ENCODE results near the gene GAST. TPM values are rescaled to one million over a fixed set of nuclear protein-coding genes. Genes with fewer than 3 reads are reported as not detected.
A peak's percentile ranks its signal among the peaks of the same experiment; 100 is the strongest.

GAST gene
- total and polyA plus RNA-seq, 10 of the 15 experiments (the other 5 are each of a cell fraction or from before 2014, with no cell fraction given): not detected

- ChIA-PET SMC1A (ENCODE audit: uncharacterized antibody, unreplicated experiment) (interaction anchor here (1.0 to 5.7 kb wide), 4 partner anchors 10 to 23 kb away, joined by 3 to 122 read pairs (median 52); no protein-coding TSS in a partner anchor), POLR2A (interaction anchor here (0.5 to 4.8 kb wide), 12 partner anchors 11 to 1098 kb away, joined by 3 to 177 read pairs (median 3); partner anchors contain the start of genes JUP, KLHL11, ODAD4 and STAT3), RAD21 (ENCODE audit: unreplicated experiment) (interaction anchor here (0.6 to 5.7 kb wide), 10 partner anchors 11 to 1154 kb away, joined by 3 to 117 read pairs (median 4); partner anchors contain the start of gene KLHL11), CTCF (interaction anchor here (1.0 to 10.4 kb wide), 15 partner anchors 10 to 1069 kb away, joined by 3 to 265 read pairs (median 3); partner anchors contain the start of gene P3H4)
- Histone ChIP-seq H3K36me3 (ENCODE audit: control insufficient read depth in 2 of 2, insufficient read depth in 2 of 2, low read length in 1 of 2) (peaks cover 19 to 35% of the 10 kb centered on the region in 2 experiments), H3K4me3 (peak within 1 kb of the TSS; percentile 87), H3K27ac (ENCODE audit: control insufficient read depth, insufficient read depth) (peak within 1 kb of the TSS; percentile 100), H3K4me2 (ENCODE audit: control insufficient read depth, insufficient read depth) (peak within 1 kb of the TSS; percentile 90), H3K79me2 (ENCODE audit: control insufficient read depth, insufficient read depth, low read length) (peaks cover 28% of the 10 kb centered on the region), H3K9me3 (replicated peaks; ENCODE audit: control insufficient read depth, insufficient read depth, low read length) (no peaks in the 10 kb centered on the region; the same call in 2 of the 3 replicates), H3K27me3 (replicated peaks in 1 of 2; ENCODE audit: control insufficient read depth in 2 of 2, insufficient read depth in 2 of 2, low read length in 1 of 2) (no peaks in the 10 kb centered on the region), H2AFZ (ENCODE audit: control insufficient read depth, low read depth, low read length) (peak within 1 kb of the TSS; percentile 63), H3K4me1 (ENCODE audit: control insufficient read depth, insufficient read depth, low read length) (peaks cover 11% of the 10 kb centered on the region), H4K20me1 (ENCODE audit: control insufficient read depth, insufficient read depth) (peaks cover 18% of the 10 kb centered on the region), H3K9ac (ENCODE audit: control insufficient read depth, insufficient read depth, low read length) (peak within 1 kb of the TSS; percentile 100)
- intact Hi-C loops (cut with micrococcal nuclease; ENCODE audit: unreplicated experiment): loop anchor here (1.0 to 2.0 kb wide), 2 partner anchors 10 to 22 kb away; no protein-coding TSS in a partner anchor
- peak; percentile 85 for ATAC-seq
- under 1% methylated on average over 62 of the region's 81 CpGs for WGBS (ENCODE audit: insufficient coverage, insufficient replicate concordance, low lambda C conversion rate, missing lambda C conversion rate)
- DNase-seq (ENCODE audit: low read depth, low spot score): peak; percentile 98
- in situ Hi-C loops (cut with MboI): loop anchor here (25.0 kb wide), 2 partner anchors 1523 to 1673 kb away; partner anchors contain the start of gene TMEM106A
- TSS peak; percentile 73 for BruUV-seq (replicated peaks)
- peak; percentile 89 for FAIRE-seq
- TF ChIP-seq STAT3 (IDR thresholded peaks at IDR 0.05; ENCODE audit: low read depth, low read length) (no peak), GATAD2B (conservative IDR thresholded peaks at IDR 0.05; ENCODE audit: low read depth) (peak; percentile 86), SRF (IDR thresholded peaks at IDR 0.05; ENCODE audit: low read depth in 2 of 2, low read length in 2 of 2) (no peak), BCLAF1 (IDR thresholded peaks at IDR 0.05) (no peak), MYC (IDR thresholded peaks at IDR 0.05; ENCODE audit: insufficient read depth, insufficient read length, insufficient replicate concordance, low read length, severe bottlenecking) (no peak), E2F4 (IDR thresholded peaks at IDR 0.05; ENCODE audit: low read depth, low read length) (0 out of 2 replicates have a peak, but pooled peaks have one; percentile 9), FOXK2 (IDR thresholded peaks at IDR 0.05) (peak; percentile 45), PAX8 (IDR thresholded peaks at IDR 0.05) (no peak), PRDM15 (CRISPR knock-in tag; IDR thresholded peaks at IDR 0.05) (peak; percentile 75), CBX3 (IDR thresholded peaks at IDR 0.05; ENCODE audit: borderline replicate concordance, low read depth) (no peak), WRNIP1 (IDR thresholded peaks at IDR 0.05; ENCODE audit: borderline replicate concordance, low read depth, low read length) (no peak), NFIC (IDR thresholded peaks at IDR 0.05; ENCODE audit: low read depth, low read length) (no peak), NFXL1 (IDR thresholded peaks at IDR 0.05; ENCODE audit: borderline replicate concordance) (no peak), NR2C1 (IDR thresholded peaks at IDR 0.05) (peak; percentile 92)
Measured at GRCh38 chr17:41688641-41689496, 23.3 kb upstream of the GAST start, which contains the start of gene EIF1. TSS of gene EIF1 (plus strand) at chr17:41688885. CDS start at chr17:41689039, 154 bp downstream.

Measured in GM12878 (cell line).